ENCODE measurements around the gene PDE11A.

The PDE11A gene

DNA sequence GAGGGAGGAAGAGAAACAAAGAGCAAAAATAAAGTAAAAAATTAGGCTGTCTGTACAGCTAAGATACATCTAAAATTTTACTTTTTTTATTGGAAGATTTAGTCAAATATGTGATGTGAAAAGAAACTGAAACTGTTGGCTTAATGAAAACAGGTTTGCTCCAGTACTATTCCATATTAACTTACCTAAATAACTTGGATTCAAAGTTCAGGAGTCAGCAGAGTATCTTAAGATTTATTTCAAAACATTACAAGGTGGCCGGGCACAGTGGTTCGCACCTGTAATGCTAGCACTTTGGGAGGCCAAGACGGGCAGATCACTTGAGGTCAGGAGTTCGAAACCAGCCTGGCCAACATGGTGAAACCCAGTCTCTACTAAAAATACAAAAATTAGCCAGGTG is 197.9 kb downstream of the PDE11A start:
- TF ChIP-seq ZFP3 (CRISPR knock-in tag; IDR thresholded peaks at IDR 0.05) (no peak), ZNF70 (CRISPR knock-in tag; IDR thresholded peaks at IDR 0.05) (no peak), ZC3H10 (CRISPR knock-in tag; IDR thresholded peaks at IDR 0.05) (no peak)
- no peak for ATAC-seq

DNA sequence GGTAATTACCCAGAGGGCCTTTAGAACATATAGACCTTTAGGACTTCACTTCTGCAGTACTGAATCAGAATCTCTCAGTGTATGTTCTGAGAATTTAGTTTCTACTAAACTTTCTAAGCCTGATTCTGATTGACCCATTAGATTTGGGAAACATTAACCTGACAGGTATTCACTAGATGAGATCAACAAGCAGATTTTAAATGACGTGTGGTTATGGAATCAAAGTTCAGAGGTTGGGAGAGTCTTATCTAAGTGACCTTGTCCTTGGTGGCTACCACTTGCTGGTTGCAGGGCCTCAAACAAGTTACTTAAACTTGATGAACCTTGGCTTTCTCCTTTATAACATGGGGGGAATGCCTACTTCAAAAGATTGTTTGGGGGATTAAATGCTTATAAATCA is 198.7 kb downstream of the PDE11A start:
- TF ChIP-seq OSR1 (CRISPR knock-in tag; IDR thresholded peaks at IDR 0.05) (no peak), ZNF565 (CRISPR knock-in tag; conservative IDR thresholded peaks at IDR 0.05; ENCODE audit: low read depth) (no peak), CSRNP3 (CRISPR knock-in tag; IDR thresholded peaks at IDR 0.05) (no peak), BACH2 (CRISPR knock-in tag; IDR thresholded peaks at IDR 0.05; ENCODE audit: borderline replicate concordance) (no peak), ZNF8 (CRISPR knock-in tag; IDR thresholded peaks at IDR 0.05) (no peak), ZNF70 (CRISPR knock-in tag; IDR thresholded peaks at IDR 0.05) (no peak), ISL1 (CRISPR knock-in tag; IDR thresholded peaks at IDR 0.05) (no peak), PPARA (CRISPR knock-in tag; IDR thresholded peaks at IDR 0.05; ENCODE audit: borderline replicate concordance) (no peak), ZC3H10 (CRISPR knock-in tag; IDR thresholded peaks at IDR 0.05) (no peak), TOX (CRISPR knock-in tag; IDR thresholded peaks at IDR 0.05; ENCODE audit: borderline replicate concordance) (no peak), GLIS3 (CRISPR knock-in tag; IDR thresholded peaks at IDR 0.05) (no peak), TCF4 (CRISPR knock-in tag; IDR thresholded peaks at IDR 0.05; ENCODE audit: borderline replicate concordance) (no peak), TSHZ2 (CRISPR knock-in tag; IDR thresholded peaks at IDR 0.05) (no peak), CSDC2 (CRISPR knock-in tag; IDR thresholded peaks at IDR 0.05) (no peak), CREB5 (CRISPR knock-in tag; IDR thresholded peaks at IDR 0.05; ENCODE audit: low read depth) (no peak), ARNTL (CRISPR knock-in tag; IDR thresholded peaks at IDR 0.05; ENCODE audit: borderline replicate concordance, low read depth) (no peak), RARB (CRISPR knock-in tag; IDR thresholded peaks at IDR 0.05) (no peak), ZFP30 (CRISPR knock-in tag; IDR thresholded peaks at IDR 0.05) (no peak), ESRRG (CRISPR knock-in tag; IDR thresholded peaks at IDR 0.05) (no peak)
- TF ChIP-seq, protein P1, sequence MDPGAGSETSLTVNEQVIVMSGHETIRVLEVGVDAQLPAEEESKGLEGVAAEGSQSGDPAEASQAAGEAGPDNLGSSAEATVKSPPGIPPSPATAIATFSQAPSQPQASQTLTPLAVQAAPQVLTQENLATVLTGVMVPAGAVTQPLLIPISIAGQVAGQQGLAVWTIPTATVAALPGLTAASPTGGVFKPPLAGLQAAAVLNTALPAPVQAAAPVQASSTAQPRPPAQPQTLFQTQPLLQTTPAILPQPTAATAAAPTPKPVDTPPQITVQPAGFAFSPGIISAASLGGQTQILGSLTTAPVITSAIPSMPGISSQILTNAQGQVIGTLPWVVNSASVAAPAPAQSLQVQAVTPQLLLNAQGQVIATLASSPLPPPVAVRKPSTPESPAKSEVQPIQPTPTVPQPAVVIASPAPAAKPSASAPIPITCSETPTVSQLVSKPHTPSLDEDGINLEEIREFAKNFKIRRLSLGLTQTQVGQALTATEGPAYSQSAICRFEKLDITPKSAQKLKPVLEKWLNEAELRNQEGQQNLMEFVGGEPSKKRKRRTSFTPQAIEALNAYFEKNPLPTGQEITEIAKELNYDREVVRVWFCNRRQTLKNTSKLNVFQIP (CRISPR knock-in tag; IDR thresholded peaks at IDR 0.05; ENCODE audit: borderline replicate concordance, low read depth): no peak
- no peak for ATAC-seq

DNA sequence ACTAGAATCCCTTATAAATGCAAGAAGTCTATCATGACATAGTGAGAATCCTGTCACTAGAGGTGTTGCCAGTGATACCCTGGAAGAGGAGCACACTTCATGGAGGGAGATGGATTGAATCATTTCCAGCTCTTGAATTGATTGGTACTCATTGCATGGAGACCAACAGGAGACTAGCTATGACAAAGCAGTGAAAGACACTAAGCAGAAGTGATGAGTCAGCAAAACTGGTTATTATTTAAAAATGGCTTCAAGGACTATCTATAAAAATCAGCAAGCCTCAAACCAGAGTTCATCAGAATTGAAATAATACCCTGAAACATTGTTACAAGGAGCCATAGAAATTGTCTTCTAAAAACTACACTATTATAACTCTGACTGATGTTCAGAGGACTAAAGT is 200.3 kb downstream of the PDE11A start:
- ATAC-seq: no peak
- TF ChIP-seq ZNF8 (CRISPR knock-in tag; IDR thresholded peaks at IDR 0.05) (no peak), ZFP30 (CRISPR knock-in tag; IDR thresholded peaks at IDR 0.05) (no peak), ZC3H10 (CRISPR knock-in tag; IDR thresholded peaks at IDR 0.05) (no peak), GLIS3 (CRISPR knock-in tag; IDR thresholded peaks at IDR 0.05) (no peak), ARNTL (CRISPR knock-in tag; IDR thresholded peaks at IDR 0.05; ENCODE audit: borderline replicate concordance, low read depth) (no peak)

- TF ChIP-seq ARNTL (CRISPR knock-in tag; IDR thresholded peaks at IDR 0.05; ENCODE audit: borderline replicate concordance, low read depth) (no peak), PPARA (CRISPR knock-in tag; IDR thresholded peaks at IDR 0.05; ENCODE audit: borderline replicate concordance) (no peak), TOX (CRISPR knock-in tag; IDR thresholded peaks at IDR 0.05; ENCODE audit: borderline replicate concordance) (no peak), ZFP30 (CRISPR knock-in tag; IDR thresholded peaks at IDR 0.05) (no peak), OSR1 (CRISPR knock-in tag; IDR thresholded peaks at IDR 0.05) (no peak), TCF4 (CRISPR knock-in tag; IDR thresholded peaks at IDR 0.05; ENCODE audit: borderline replicate concordance) (no peak)
- ATAC-seq: no peak
These were observed 202.7 kb downstream of the PDE11A start for GRCh38 chr2:177869912-177870311.
